Nucleus accumbens (tissue), 56 donors: ENCODE measurements around the gene CORO1C.
"Not testable (repeated sequence)": the region's sequence is repeated elsewhere in the genome, so short reads cannot be mapped to it uniquely, and the experiment has no call there.

Experiments used
- DNase-seq, 56 donors: peaks; one replicate each; lab custom pipeline; 2025; lab: John Stamatoyannopoulos, UW

The CORO1C gene

DNA sequence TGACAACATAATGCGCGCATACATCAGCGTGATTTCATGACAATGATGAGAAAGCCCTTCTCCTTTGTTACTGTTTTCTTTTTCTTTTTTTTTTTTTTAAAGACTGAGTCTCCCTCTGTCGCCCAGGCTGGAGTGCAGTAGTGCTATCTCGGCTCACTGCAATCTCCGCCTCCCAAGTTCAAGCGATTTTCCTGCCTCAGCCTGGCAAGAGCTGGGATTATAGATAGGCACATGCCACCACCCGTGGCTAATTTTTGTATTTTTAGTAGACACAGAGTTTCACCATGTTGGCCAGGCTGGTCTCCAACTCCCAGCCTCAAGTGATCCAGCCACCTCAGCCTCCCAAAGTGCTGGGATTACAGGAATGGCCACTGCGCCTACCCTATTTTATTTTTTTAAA lies 76.7 kb downstream of the CORO1C start:
- not testable (repeated sequence) for DNase-seq

DNA sequence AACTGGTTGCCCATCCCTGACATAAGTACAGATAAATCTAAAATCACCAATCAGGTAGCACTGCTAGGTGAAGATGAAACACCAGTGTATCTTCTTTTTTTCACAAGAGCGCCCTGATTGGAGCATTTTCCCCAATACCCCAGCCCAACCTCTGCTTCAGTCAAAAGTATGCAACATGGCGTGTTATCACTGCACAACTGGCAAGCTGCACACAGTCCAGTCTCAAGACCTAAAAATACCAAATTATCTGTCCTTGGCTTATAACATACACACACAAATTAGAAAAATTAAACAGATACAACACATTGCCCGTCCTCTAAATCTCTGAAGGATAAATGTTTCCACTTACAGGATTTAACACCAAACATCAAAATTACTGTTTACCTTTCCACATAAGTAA lies 77.4 kb downstream of the CORO1C start:
- DNase-seq: no peak

- DNase-seq: no peak
Measured at GRCh38 chr12:108653082-108653516, 78.2 kb downstream of the CORO1C start.

DNA sequence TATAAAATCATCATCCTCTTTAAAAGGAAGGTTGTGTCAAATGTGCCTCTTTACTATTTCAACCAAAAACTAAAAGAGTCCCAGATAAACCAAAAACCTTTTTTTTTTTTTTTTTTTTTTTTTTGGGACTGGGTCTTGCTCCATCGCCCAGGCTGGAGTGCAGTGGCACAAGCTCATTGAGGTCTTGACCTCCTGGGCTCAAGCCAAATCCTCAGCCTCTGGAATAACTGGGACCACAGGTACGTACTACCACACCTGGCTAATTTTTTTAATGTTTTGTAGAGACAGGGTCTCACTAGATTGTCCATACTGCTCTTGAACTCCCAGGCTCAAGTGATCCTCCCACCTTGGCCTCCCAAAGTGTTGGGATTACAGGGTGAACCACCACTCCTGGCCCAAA lies 81.2 kb downstream of the CORO1C start:
- no peak for DNase-seq

DNA sequence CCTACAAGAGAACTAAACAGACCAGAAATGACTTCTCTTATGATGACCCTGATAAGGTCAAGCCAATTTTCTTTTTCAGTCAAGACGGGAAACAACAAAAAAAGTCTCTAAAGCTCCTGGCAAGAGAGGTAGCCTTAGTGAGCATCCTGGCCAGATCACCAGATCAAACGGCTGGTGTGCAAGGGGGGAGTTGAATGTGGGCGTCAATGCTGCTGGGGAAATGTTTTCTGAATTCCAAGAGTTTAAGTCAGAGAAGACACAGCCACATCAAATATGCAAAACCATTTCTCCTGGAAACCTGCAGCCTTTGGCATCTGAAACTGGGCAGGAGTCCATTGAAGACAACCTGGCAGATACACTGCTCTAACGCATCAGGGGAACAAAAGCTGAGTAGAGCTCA lies 81.6 kb downstream of the CORO1C start:
- no peak for DNase-seq

DNA sequence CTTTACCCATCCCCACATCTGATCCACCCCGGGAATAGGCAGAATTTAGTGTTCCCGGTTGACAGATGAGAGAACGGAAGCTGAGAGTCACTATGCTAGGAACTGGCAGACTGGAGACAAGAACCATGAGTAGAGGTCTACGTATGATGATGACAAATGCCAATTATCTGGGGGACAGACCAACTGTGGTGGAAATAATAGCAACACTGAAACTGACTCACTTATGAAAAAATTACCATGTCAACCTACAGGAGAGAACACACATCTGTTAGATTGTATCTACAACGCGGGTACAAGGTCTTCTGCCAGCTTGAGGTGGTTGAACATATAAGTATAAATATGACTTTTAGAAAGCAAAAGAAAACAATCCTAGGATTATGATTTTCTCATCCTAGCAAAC lies 82.2 kb downstream of the CORO1C start:
- DNase-seq: peak in 3 of 56 donors; percentile 17 to 57 (median 46)

GRCh38 chr12:108648371-108648770 lies 82.9 kb downstream of the CORO1C start:
- no peak for DNase-seq

DNA sequence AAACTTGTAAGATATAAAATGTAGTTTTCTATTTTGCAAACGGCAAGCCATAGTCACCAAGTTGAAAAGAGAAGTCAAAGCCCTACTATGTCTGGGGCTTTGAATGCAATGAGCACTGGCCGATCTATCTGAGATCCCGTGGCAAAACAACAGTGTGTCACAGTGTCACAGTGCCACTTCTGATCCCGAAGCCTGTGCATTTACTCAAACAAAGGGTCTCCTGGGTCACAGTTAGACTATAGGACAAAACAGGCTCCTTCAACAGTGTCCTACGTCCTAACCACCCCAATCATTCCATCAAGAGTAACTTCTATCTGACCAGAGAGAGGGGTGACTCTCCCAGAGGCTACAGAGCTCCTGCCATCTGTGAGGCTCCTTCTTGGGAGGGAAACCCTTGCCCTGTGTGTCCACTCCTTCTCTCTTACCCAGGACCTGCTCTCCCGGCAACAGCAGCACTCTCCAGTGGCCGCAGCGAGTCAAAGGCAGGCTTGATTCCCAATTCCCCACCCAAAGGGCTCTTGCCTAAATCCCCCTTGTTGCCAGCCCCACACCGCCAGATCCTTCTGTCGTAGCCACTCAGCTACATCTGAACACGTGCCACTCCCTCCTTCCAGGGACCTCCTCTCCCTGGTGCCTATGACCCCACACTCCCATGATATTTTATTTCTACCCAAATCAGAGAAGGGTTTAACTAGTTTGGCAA lies 83.6 kb downstream of the CORO1C start:
- DNase-seq: no peak

DNA sequence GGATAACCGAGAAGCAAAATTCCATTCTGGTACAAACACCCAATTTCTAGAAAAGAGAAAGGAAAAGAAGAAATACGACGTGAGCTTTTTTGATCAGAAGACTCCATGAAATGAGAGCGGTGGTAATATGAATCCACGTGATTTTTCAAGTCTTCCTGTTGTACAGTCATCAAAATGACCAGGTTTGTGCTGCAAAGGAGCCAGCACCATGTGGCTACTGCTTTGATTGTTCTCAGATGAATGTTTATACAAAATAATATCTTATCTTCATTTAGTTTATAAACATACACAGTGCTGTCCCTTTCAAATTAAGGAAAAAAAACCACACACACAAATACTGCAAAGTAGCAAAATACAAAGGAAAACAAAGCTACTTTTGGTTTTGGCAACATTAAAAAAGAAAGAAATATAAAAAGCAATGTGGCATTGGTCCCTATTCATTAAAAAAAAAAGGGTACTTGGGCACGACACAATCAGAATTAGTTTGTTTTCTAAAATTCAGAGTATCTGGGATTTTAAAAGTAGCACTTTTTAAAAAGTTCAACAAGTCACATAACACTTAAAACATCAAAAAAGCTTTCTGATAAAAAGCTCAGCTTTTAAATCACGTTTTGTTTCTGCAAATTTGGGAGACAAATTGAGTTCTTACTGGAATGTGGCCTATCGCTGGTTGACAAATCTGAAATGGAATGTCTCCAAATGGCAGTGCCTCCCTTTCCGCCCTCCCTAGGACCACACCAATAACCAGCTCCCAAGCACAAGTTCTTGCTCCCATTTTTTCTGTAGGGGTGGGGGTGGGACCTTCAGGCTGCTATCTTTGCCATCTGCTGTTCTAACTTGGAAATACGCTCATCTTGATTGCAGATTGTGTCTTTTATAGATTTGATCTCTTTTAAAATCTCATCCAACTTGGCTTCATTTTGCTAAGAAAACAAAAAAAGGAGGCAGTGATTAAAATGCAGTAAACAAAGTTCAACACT lies 84.4 kb downstream of the CORO1C start:
- no peak for DNase-seq

- no peak for DNase-seq
Measured at GRCh38 chr12:108645686-108646599, 85.4 kb downstream of the CORO1C start.

- no peak for DNase-seq
Measured at GRCh38 chr12:108644811-108645120, 86.6 kb downstream of the CORO1C start.

- DNase-seq: peak in 23 of 56 donors; percentile 18 to 78 (median 38)
Measured at GRCh38 chr12:108643941-108644810, 87.1 kb downstream of the CORO1C start.

GRCh38 chr12:108642899-108643654 lies 88.2 kb downstream of the CORO1C start:
- DNase-seq: no peak

DNA sequence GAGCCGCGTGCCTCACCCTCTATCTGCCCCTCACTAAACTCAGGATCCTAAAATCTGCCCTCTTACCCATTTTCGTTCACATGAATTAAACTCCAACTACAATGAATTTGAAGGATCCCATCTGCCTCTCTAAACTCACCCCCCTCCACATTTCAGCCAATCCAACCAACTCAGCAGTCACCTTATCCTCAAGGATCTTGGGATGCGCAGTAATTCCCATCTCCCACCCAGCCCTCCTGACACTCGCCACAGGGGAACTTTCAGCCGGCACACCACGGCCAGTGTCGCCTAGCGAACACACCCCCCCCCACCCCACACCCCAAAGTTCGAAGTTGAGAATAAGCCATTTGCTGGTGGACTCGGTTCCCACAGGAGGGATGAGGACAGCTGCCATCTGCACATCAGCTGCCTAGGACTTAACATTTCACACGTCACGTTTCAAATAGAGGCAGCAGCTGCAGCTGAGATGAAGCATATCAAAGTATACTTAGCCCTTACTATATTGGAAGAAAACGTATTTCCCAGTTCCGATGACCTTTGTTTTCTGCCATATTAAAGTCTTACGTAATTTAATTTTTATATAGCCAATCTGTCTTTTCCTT lies 88.9 kb downstream of the CORO1C start:
- DNase-seq: no peak

- peak in 3 of 56 donors; percentile 21 to 32 (median 23) for DNase-seq
Measured at GRCh38 chr12:108641446-108642268, 89.7 kb downstream of the CORO1C start.

DNA sequence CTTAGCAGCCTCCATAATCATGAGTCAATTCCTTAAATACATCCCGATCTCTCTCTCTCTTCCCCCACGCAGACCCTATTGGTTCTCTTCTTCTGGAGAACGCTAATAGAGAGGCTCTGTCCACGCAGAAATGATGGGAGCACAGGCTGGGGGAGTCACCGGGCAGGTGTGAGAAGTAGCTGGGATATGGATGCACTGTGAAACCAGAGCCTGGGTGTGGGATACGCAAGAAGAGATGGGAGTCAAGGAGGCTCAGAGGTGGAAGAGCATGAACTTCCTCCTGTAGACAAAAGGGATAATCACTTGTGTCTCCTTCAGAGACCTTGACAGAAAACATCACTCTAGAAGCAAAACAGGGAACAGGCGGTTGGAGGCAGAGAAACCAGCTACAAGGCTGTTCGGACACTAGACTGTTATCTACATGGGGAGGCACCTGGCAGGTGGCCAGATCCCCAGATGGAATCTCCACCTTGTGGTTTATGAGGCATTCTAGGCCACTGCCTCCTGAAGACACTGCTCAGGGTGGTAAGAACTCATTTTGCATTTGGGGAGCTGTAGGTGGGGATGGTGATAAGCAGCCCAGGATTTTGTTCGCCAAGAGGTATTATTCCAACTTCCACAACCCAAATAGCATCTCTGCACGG lies 90.4 kb downstream of the CORO1C start:
- DNase-seq: no peak
